NAMALWA (cell line): ENCODE results near the gene UBE2L6.
"Not testable (repeated sequence)": the region's sequence is repeated elsewhere in the genome, so short reads cannot be mapped to it uniquely, and the experiment has no call there.

Experiments
- DNase-seq: peaks from one replicate; pipeline ENCODE4 v3.0.0-alpha.2; 2015; ENCODE audit warnings: low spot score

The UBE2L6 gene

GRCh38 chr11:57566905-57567514 is 462 bp downstream of the UBE2L6 start:
- DNase-seq = peak; percentile 46

- peak; percentile 77 for DNase-seq
Observed at GRCh38 chr11:57566005-57566904, 1.2 kb downstream of the UBE2L6 start.

GRCh38 chr11:57562596-57562995 is 4.9 kb downstream of the UBE2L6 start:
- DNase-seq = no peak

GRCh38 chr11:57560146-57560545 is 7.3 kb downstream of the UBE2L6 start:
- no peak for DNase-seq

GRCh38 chr11:57556041-57556440 is 11.4 kb downstream of the UBE2L6 start:
- DNase-seq = no peak

- no peak for DNase-seq
Observed at GRCh38 chr11:57555393-57555792, 12.1 kb downstream of the UBE2L6 start.

- DNase-seq = no peak
Observed at GRCh38 chr11:57552479-57552878, 15.0 kb downstream of the UBE2L6 start.

GRCh38 chr11:57551941-57552340 is 15.5 kb downstream of the UBE2L6 start:
- no peak for DNase-seq

- DNase-seq = no peak
Observed at GRCh38 chr11:57549983-57550382, 17.5 kb downstream of the UBE2L6 start.

GRCh38 chr11:57547854-57548377 is 19.6 kb downstream of the UBE2L6 start:
- DNase-seq = peak; percentile 33

- DNase-seq = no peak
Observed at GRCh38 chr11:57546869-57547475, 20.5 kb downstream of the UBE2L6 start.

- DNase-seq = no peak
Observed at GRCh38 chr11:57546451-57546850, 21.0 kb downstream of the UBE2L6 start.

GRCh38 chr11:57545883-57546282 is 21.6 kb downstream of the UBE2L6 start:
- DNase-seq = no peak

GRCh38 chr11:57544566-57544965 is 22.9 kb downstream of the UBE2L6 start:
- DNase-seq = no peak

GRCh38 chr11:57543593-57543992 is 23.9 kb downstream of the UBE2L6 start:
- no peak for DNase-seq

- DNase-seq = no peak
Observed at GRCh38 chr11:57542582-57542981, 24.9 kb downstream of the UBE2L6 start.

- DNase-seq = no peak
Observed at GRCh38 chr11:57541169-57541568, 26.3 kb downstream of the UBE2L6 start.

GRCh38 chr11:57539342-57539741 is 28.1 kb downstream of the UBE2L6 start:
- no peak for DNase-seq

GRCh38 chr11:57536947-57537619 is 30.4 kb downstream of the UBE2L6 start, which contains the start of gene SMTNL1:
SMTNL1 (plus strand) TSS chr11:57537595; CDS start chr11:57542643, 5,048 bp downstream.
- no peak for DNase-seq

- not testable (repeated sequence) for DNase-seq
Observed at GRCh38 chr11:57534449-57534848, 33.0 kb downstream of the UBE2L6 start.

- peak; percentile 98 for DNase-seq
Observed at GRCh38 chr11:57530596-57531507, 36.6 kb downstream of the UBE2L6 start, which contains the start of gene TIMM10. TIMM10 (minus strand) TSS chr11:57530754; CDS start chr11:57530189, 565 bp downstream.
